Suprapubic skin (tissue), 4 donors: ENCODE measurements around the gene BRINP3. TPM values are rescaled to one million over a fixed set of nuclear protein-coding genes. Genes with fewer than 3 reads are reported as not detected.

ENCODE experiments used
- DNase-seq, 2 donors: peaks; one replicate each; pipeline ENCODE4 v3.0.0-alpha.2; 2019; ENCODE audit warnings: low spot score in 2 of 2
- H3K27ac ChIP-seq: fragments of 200-600 bp; sonication (generic); one replicate; pipeline ENCODE4 v1.5.1; 2019
- H3K27me3 ChIP-seq: fragments of 200-600 bp; sonication (generic); one replicate; pipeline ENCODE4 v1.5.1; 2019
- H3K36me3 ChIP-seq: fragments of 200-600 bp; sonication (generic); one replicate; pipeline ENCODE4 v1.5.1; 2019
- H3K4me1 ChIP-seq: fragments of 200-600 bp; sonication (generic); one replicate; pipeline ENCODE4 v1.5.1; 2019
- H3K4me3 ChIP-seq: fragments of 200-600 bp; sonication (generic); one replicate; pipeline ENCODE4 v1.5.1; 2019; ENCODE audit warnings: mild to moderate bottlenecking
- H3K9me3 ChIP-seq: fragments of 200-600 bp; sonication (generic); one replicate; pipeline ENCODE4 v1.5.1; 2019
- EP300 ChIP-seq: sonication (generic); formaldehyde crosslinking; IDR thresholded peaks from one replicate; pipeline ENCODE4 v1.6.1; 2017; ENCODE audit warnings: antibody characterized with exemption
- POLR2A ChIP-seq, 2 donors: fragments of 450-650 bp; IDR thresholded peaks; one replicate each; pipeline ENCODE4 v1.6.1; 2017; ENCODE audit warnings: antibody characterized with exemption in 2 of 2, mild to moderate bottlenecking in 2 of 2, moderate library complexity in 2 of 2
- POLR2AphosphoS5 ChIP-seq, 3 donors: sonication (generic); formaldehyde crosslinking; IDR thresholded peaks; one replicate each; pipeline ENCODE4 v1.6.1; 2017; ENCODE audit warnings: antibody characterized with exemption in 3 of 3
- WGBS: methylation state at CpG from one replicate; pipeline ENCODE4 v1.1.5; 2018; 5-methylcytosine and 5-hydroxymethylcytosine counted together
- total RNA-seq, 4 donors: library from RNA; depleted of rRNA; stranded (reverse); fragments of >200 nt; gene quantifications; one replicate each; pipeline ENCODE4 v1.1.0, GENCODE V29; 2016
- TF ChIP-seq, protein P1 (sequence below), 2 donors: fragments of 200-600 bp in 1 of 2; fragments of 450-650 bp in 1 of 2; sonication (generic) in 1 of 2; IDR thresholded peaks; one replicate each; pipeline ENCODE4 v1.5.1; 2016 to 2019; ENCODE audit warnings: antibody characterized with exemption in 2 of 2, mild to moderate bottlenecking in 1 of 2, moderate library complexity in 1 of 2

BRINP3 gene
- total RNA-seq, 4 donors from 2014 or later, result 0.13 to 0.53 TPM; not detected in 2

DNA sequence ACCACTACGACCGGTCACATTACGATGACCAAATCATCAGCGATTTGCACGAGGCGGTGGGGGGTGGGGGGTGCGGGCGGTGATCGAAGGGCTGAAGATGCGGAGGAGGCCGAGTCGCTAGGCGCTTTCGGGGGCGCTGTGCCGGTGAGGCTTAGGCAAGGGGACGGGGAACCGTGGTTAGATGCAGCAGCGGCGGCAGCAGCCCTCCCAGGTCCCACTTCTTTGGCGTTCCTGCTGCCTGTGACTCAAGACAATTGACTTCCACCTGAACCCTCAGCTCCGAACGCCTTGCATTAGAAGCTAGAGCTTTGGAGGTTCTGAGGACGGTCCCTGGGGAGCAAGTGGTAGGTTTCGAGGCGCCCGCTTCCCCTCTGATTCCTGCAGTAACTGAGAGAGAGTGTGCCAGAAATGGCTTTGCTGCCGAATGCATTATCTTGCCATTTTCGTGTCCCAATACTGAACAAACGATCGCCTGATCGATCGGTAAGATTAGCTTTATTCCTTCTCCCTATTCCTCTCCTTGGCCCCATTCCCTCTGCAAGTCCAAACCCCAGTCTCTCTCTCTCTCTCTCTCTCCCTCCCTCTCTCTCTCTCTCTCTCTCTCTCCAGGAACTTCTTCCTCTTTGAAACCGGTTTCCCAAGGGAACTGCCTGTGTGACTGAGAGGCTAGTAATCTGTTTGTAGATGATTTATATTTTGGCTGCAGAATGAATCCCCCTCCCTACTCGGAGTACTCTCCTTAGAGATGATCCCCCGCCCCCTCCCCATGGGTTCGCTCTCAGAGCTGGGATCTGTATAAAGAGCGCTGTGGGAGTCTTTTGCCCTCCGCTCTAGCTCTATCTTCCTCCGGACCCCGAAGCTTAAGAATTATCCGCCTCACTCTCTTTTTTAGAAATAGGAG, 735 bp upstream of the BRINP3 start:
- H3K27me3 ChIP-seq, result peaks cover 54% of the 10 kb centered on the region
- peaks cover 34% of the 10 kb centered on the region for H3K4me1 ChIP-seq
- no peaks in the 10 kb centered on the region for H3K9me3 ChIP-seq
- no peaks in the 10 kb centered on the region for H3K36me3 ChIP-seq
- TF ChIP-seq EP300, result no peak
- no peak for TF ChIP-seq POLR2AphosphoS5 (IDR thresholded peaks at IDR 0.05)
- TF ChIP-seq POLR2A (IDR thresholded peaks at IDR 0.05), result no peak
- TF ChIP-seq, protein P1, sequence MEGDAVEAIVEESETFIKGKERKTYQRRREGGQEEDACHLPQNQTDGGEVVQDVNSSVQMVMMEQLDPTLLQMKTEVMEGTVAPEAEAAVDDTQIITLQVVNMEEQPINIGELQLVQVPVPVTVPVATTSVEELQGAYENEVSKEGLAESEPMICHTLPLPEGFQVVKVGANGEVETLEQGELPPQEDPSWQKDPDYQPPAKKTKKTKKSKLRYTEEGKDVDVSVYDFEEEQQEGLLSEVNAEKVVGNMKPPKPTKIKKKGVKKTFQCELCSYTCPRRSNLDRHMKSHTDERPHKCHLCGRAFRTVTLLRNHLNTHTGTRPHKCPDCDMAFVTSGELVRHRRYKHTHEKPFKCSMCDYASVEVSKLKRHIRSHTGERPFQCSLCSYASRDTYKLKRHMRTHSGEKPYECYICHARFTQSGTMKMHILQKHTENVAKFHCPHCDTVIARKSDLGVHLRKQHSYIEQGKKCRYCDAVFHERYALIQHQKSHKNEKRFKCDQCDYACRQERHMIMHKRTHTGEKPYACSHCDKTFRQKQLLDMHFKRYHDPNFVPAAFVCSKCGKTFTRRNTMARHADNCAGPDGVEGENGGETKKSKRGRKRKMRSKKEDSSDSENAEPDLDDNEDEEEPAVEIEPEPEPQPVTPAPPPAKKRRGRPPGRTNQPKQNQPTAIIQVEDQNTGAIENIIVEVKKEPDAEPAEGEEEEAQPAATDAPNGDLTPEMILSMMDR (IDR thresholded peaks at IDR 0.05), result no peak
- H3K4me3 ChIP-seq, result peak overlapping the region; percentile 40
- H3K27ac ChIP-seq, result no peak overlapping the region
- under 1% methylated on average over 33 of the region's 42 CpGs for WGBS
- DNase-seq, result no peak

DNA sequence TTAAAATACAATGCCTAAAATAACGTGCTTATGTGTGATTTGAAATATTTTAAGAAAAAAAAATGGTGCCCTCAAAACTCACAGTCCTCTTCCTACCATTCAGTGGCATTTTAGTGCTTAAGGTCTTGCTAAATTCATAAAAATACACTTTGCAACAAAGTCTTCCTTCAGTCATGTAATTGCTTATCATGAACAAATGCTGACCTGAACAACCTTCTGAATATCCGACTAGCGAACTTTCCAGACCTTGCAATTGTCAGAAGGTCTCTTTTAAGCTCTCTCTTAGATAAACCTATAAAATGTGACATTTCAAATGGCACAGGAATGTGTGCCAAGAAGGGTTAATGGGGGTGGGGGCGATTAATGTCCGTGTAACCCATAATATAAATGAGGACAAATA, 858 bp downstream of the BRINP3 start:
- no peaks in the 10 kb centered on the region for H3K36me3 ChIP-seq
- TF ChIP-seq EP300, result no peak
- TF ChIP-seq, protein P1 (IDR thresholded peaks at IDR 0.05), result no peak
- no peak for TF ChIP-seq POLR2A (IDR thresholded peaks at IDR 0.05)
- TF ChIP-seq POLR2AphosphoS5 (IDR thresholded peaks at IDR 0.05), result no peak
- peaks cover 34% of the 10 kb centered on the region for H3K4me1 ChIP-seq
- H3K9me3 ChIP-seq, result no peaks in the 10 kb centered on the region
- no peak for DNase-seq
- 49% methylated on average over 5 of the region's 5 CpGs for WGBS
- H3K27ac ChIP-seq, result no peak overlapping the region
- H3K4me3 ChIP-seq, result no peak overlapping the region
- H3K27me3 ChIP-seq, result peaks cover 54% of the 10 kb centered on the region

DNA sequence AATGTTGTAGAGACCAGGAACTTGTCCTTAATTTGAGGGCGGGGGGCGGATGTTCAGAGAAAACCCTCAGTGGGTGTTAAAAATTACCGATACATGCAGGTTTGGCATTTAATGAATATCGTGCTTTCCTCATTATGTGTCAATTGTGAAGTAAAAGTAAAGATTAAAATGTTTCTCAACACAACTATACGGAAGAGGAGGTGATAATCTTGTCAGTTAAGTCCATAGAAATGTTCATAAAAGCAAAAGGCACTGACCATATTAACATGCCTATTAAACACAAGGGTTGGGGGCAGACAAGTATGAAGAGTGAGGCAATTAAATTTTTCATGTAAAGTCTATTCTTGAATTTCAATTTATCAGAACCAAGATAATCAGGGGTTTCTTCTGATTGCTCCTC, 1.3 kb downstream of the BRINP3 start:
- 21% methylated on average over 5 of the region's 5 CpGs for WGBS

DNA sequence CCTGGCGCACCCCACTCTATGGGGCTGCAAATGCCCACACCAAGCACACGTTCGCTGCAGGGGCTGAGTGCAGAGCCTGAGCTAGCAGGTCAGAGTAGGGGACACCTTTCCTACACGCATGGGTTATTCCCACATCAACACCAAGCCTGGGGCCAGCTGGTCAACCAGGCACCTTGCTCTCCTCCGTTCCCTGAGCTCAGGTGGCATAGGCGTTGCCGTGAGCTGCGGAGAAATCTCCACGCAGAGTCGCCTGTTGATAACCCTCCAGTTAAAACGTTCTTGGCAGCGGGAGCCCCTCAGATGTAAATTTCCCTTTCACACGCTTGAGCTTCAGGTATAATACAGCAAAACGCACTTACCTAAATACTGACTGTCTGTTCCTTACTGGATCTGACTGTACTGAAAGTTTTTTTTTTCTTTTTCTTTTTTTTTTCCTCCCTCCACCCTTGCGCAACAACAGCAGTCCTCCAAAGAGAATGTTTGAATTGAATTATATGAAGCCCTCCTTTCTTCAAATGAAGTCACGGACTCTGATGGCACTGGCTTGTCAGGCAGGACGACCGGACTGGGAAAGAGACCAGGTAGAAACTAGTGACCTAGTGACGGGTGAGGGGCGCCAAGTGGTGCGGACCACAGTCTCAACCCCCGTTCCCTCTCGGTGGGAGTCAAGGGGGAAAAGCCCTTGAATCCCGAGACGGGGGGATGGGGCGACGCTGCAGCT, 2.1 kb downstream of the BRINP3 start:
- TF ChIP-seq POLR2AphosphoS5 (IDR thresholded peaks at IDR 0.05) (no peak), POLR2A (IDR thresholded peaks at IDR 0.05) (no peak), EP300 (no peak)
- TF ChIP-seq, protein P1 (IDR thresholded peaks at IDR 0.05), result no peak
- 2% methylated on average over 26 of the region's 27 CpGs for WGBS
- Histone ChIP-seq H3K4me3 (peak overlapping the region; percentile 21), H3K36me3 (no peaks in the 10 kb centered on the region), H3K27me3 (peaks cover 54% of the 10 kb centered on the region), H3K4me1 (peaks cover 34% of the 10 kb centered on the region), H3K9me3 (no peaks in the 10 kb centered on the region), H3K27ac (no peak overlapping the region)
- DNase-seq, result no peak

More for the DNA sequence above, 1.3 kb downstream of the BRINP3 start:
- H3K36me3 ChIP-seq, result no peaks in the 10 kb centered on the region
- peak overlapping the region; percentile 21 for H3K4me3 ChIP-seq
- DNase-seq, result no peak
- peaks cover 54% of the 10 kb centered on the region for H3K27me3 ChIP-seq
- no peak overlapping the region for H3K27ac ChIP-seq
- TF ChIP-seq POLR2AphosphoS5 (IDR thresholded peaks at IDR 0.05) (no peak), POLR2A (IDR thresholded peaks at IDR 0.05) (no peak), EP300 (no peak)
- TF ChIP-seq, protein P1 (IDR thresholded peaks at IDR 0.05), result no peak
- peaks cover 34% of the 10 kb centered on the region for H3K4me1 ChIP-seq
- H3K9me3 ChIP-seq, result no peaks in the 10 kb centered on the region
